A549 treated with Mapracorat at 1 μM for 4 hours (cell line): ENCODE measurements around the gene ETDA. TPM values are rescaled to one million over a fixed set of nuclear protein-coding genes. Genes with fewer than 3 reads are reported as not detected.

Experiments used
- total RNA-seq: library from RNA; stranded (reverse); fragments of 200-300 nt; extraction: Qiagen RNA extraction; gene quantifications from 5 replicates; pipeline ENCODE4 v1.2.3, GENCODE V29; 2022

The ETDA gene
- total RNA-seq = not detected in 5 replicates

GRCh38 chrX:135252011-135252518, at the start of gene ETDA:
ETDA (plus strand) TSS chrX:135252061; CDS start chrX:135253277, 1,216 bp downstream.

Other genes with a start within 250 kb of the ETDA start
- 8.1 to 10.2 TPM (median 9.5 TPM) in 5 replicates for gene RTL8B, start 229.5 kb upstream of the ETDA start, total RNA-seq
- 154 to 206 TPM (median 201 TPM) in 5 replicates for gene RTL8C, start 219.7 kb upstream of the ETDA start, total RNA-seq
- gene RTL8A, start 199.9 kb upstream of the ETDA start, total RNA-seq = 162 to 185 TPM (median 175 TPM) in 5 replicates
- 0.05 to 0.11 TPM (median 0.08 TPM) in 4 of 5 replicates, not detected in the other for gene SMIM10L2B, start 153.3 kb upstream of the ETDA start, total RNA-seq
- not detected in 5 replicates for gene ETDB, start 131.5 kb upstream of the ETDA start, total RNA-seq
- not detected in 5 replicates for gene CT55, start 80.7 kb upstream of the ETDA start, total RNA-seq
- gene ETDC, start 57.4 kb downstream of the ETDA start, total RNA-seq = not detected in 5 replicates
- gene ZNF75D, start 92.0 kb downstream of the ETDA start, total RNA-seq = 2.3 to 3.4 TPM (median 2.7 TPM) in 5 replicates
- gene ZNF449, start 92.7 kb downstream of the ETDA start, total RNA-seq = 2.9 to 4.3 TPM (median 4.1 TPM) in 5 replicates
- 0.08 to 0.23 TPM (median 0.16 TPM) in 5 replicates for gene SMIM10L2A, start 169.9 kb downstream of the ETDA start, total RNA-seq